Heart right ventricle (tissue), 16 donors: ENCODE measurements around the gene GAB1. TPM values are rescaled to one million over a fixed set of nuclear protein-coding genes. Genes with fewer than 3 reads are reported as not detected.

ENCODE experiments used
- ATAC-seq, 8 donors: fragments of 200-7000 bp; cut with Tn5 transposase; one replicate each; pipeline ENCODE4 v1.9.1; 2020; ENCODE audit warnings: mild to moderate bottlenecking in 8 of 8, moderate library complexity in 8 of 8, moderate number of reproducible peaks in 1 of 8
- DNase-seq, 2 donors: peaks; one replicate each; pipeline ENCODE4 v3.0.0-alpha.2; 2020
- H3K27ac ChIP-seq, 10 donors: fragments of 200-600 bp; sonication (generic) in 2 of 10; one replicate each; pipeline versions ENCODE4 v1.5.0 to v1.8.0; 2020 to 2022; ENCODE audit warnings: mild to moderate bottlenecking in 3 of 10
- H3K27me3 ChIP-seq, 7 donors: fragments of 200-600 bp; one replicate each; pipeline ENCODE4 v1.8.0; 2021 to 2022; ENCODE audit warnings: mild to moderate bottlenecking in 2 of 7
- H3K36me3 ChIP-seq, 9 donors: fragments of 200-600 bp; sonication (generic) in 1 of 9; one replicate each; pipeline versions ENCODE4 v1.5.0 to v1.8.0; 2020 to 2022; ENCODE audit warnings: mild to moderate bottlenecking in 2 of 9
- H3K4me1 ChIP-seq, 9 donors: fragments of 200-600 bp; sonication (generic) in 1 of 9; one replicate each; pipeline versions ENCODE4 v1.5.0 to v1.8.0; 2020 to 2022; ENCODE audit warnings: mild to moderate bottlenecking in 4 of 9
- H3K4me3 ChIP-seq, 10 donors: fragments of 200-600 bp; sonication (generic) in 2 of 10; one replicate each; pipeline versions ENCODE4 v1.5.0 to v1.8.0; 2020 to 2022; ENCODE audit warnings: mild to moderate bottlenecking in 7 of 10, moderate library complexity in 2 of 10
- H3K9me3 ChIP-seq, 11 donors: fragments of 200-600 bp in 10 of 11; sonication (generic) in 2 of 11; one replicate each; pipeline versions ENCODE4 v1.5.0 to v1.8.0; 2013 to 2022; ENCODE audit warnings: mild to moderate bottlenecking in 2 of 11, control low read depth in 1 of 11, moderate library complexity in 1 of 11
- CTCF ChIP-seq, 9 donors: fragments of 200-600 bp; sonication (generic) in 2 of 9; IDR thresholded peaks; one replicate each; pipeline versions ENCODE4 v1.5.0 to v1.8.0; 2021 to 2022; ENCODE audit warnings: antibody characterized with exemption in 9 of 9, mild to moderate bottlenecking in 5 of 9, moderate library complexity in 1 of 9
- WGBS, 2 donors: extraction: QIAGEN DNeasy Blood & Tissue Kit; methylation state at CpG; one replicate each; pipeline ENCODE4 v1.1.7; 2013; ENCODE audit warnings: inconsistent platforms in 1 of 2; 5-methylcytosine and 5-hydroxymethylcytosine counted together
- intact Hi-C, 10 donors: fragments of 100-400 bp; cut with DNase I; formaldehyde crosslinking; loops; one replicate each; pipeline versions ENCODE4 v1.11.1 to v1.14.2; 2022
- polyA plus RNA-seq, 2 donors: library from polyadenylated mRNA; stranded (reverse); fragments of 200-250 nt; gene quantifications; one replicate each; pipeline ENCODE4 v1.2.3, GENCODE V29; 2013
- total RNA-seq, 10 donors: library from RNA; stranded (reverse); fragmentation: NEBNext Ultra II Directional in 3 of 10; extraction: Animal tissue kit (Norgen Biotek cat#: 25700) in 3 of 10; gene quantifications; one replicate each; pipeline versions ENCODE4 v1.2.1 to v1.2.4, GENCODE V29; 2021 to 2023
- donor health status: Arrhythmogenic right ventricular cardiomyopathy.
- donor health status: ischemic (EF 13 %, LVEDD 7.1; RV severe dilation, severe dysfunction).
- donor health status: healthy with polysubstance abuse.
- donor health status: DM: no; HTN: yes; CAD: no.
- donor health status: DM: no; HTN: no; CAD: no.
- donor health status: ischemic (EF 25% LVEDD 6.9; RV normal size, moderate dysfunction).
- donor health status: ischemic (EF 25% LVEDD 5.7; RV mildly dilated, moderate dysfunction).
- donor health status: healthy.
- donor health status: DM: yes; HTN: yes; CAD: no.
- donor health status: Ischemic cardiomyopathy.
- donor health status: ischemic (EF 35%, LVEDD 5.7; RV mildly dilated, moderate dysfunction).
- donor health status: nonischemic (EF 11% LVEDD 7.7; RV severe dilation, severe dysfunction).
- donor health status: DM: yes; HTN: yes; CAD: no.
- donor health status: PGD.
- donor health status: ischemic (EF 29% LVEDD 5.4; RV normal size, mild dysfunction).
- donor health status: nonischemic (EF 23%, LVEDD 6.1; RV moderate dilation, normal function).

GAB1 gene
- total and polyA plus RNA-seq, 12 donors = 7.8 to 130 (median 95.3) TPM

- H3K9me3 ChIP-seq = no peaks in the 10 kb centered on the region
- DNase-seq (no peak), ATAC-seq (no peak)
- TF ChIP-seq CTCF (IDR thresholded peaks at IDR 0.05) = no peak
- H3K4me3 ChIP-seq = no peak overlapping the region
- H3K36me3 ChIP-seq = peaks cover 0 to 82% (median 36%) of the 10 kb centered on the region in 9 donors
- intact Hi-C loops = no loop called here
- no peaks in the 10 kb centered on the region for H3K27me3 ChIP-seq
- H3K4me1 ChIP-seq = peaks cover 0 to 17% (median 8%) of the 10 kb centered on the region in 9 donors
- H3K27ac ChIP-seq = no peak overlapping the region
Observed at GRCh38 chr4:143458966-143459365, 122.3 kb downstream of the GAB1 start.

GRCh38 chr4:143473334-143474126, 136.9 kb downstream of the GAB1 start:
- H3K4me1 ChIP-seq = no peaks in the 10 kb centered on the region
- no peaks in the 10 kb centered on the region for H3K9me3 ChIP-seq
- no peak overlapping the region for H3K27ac ChIP-seq
- intact Hi-C loops = loop anchor here in 2 of 10 donors (5.0 to 10.0 kb wide), 2 partner anchors 109 to 131 kb away; no protein-coding TSS in a partner anchor
- 85 to 86% methylated on average over 1 of the region's 1 CpG for WGBS, 2 donors
- DNase-seq = no peak
- H3K36me3 ChIP-seq = peaks cover 0 to 82% (median 14%) of the 10 kb centered on the region in 9 donors
- no peaks in the 10 kb centered on the region for H3K27me3 ChIP-seq
- no peak overlapping the region for H3K4me3 ChIP-seq
- no peak for ATAC-seq
- no peak for TF ChIP-seq CTCF (IDR thresholded peaks at IDR 0.05)

- no peak overlapping the region for H3K4me3 ChIP-seq
- 89% methylated on average over 2 of the region's 2 CpGs for WGBS, 2 donors
- DNase-seq (no peak), ATAC-seq (no peak)
- H3K27ac ChIP-seq = no peak overlapping the region
- peaks cover 0 to 42% (median 0%) of the 10 kb centered on the region in 9 donors for H3K36me3 ChIP-seq
- no peak for TF ChIP-seq CTCF (IDR thresholded peaks at IDR 0.05)
- H3K9me3 ChIP-seq = no peaks in the 10 kb centered on the region
- H3K4me1 ChIP-seq = peaks cover 0 to 2% (median 0%) of the 10 kb centered on the region in 9 donors
- no peaks in the 10 kb centered on the region for H3K27me3 ChIP-seq
- intact Hi-C loops = loop anchor here in 1 of 10 donors (10.0 kb wide), 1 partner anchor 113 kb away; no protein-coding TSS in a partner anchor
Observed at GRCh38 chr4:143477487-143477886, 140.8 kb downstream of the GAB1 start.

- ATAC-seq (no peak), DNase-seq (no peak)
- peaks cover 0 to 9% (median 0%) of the 10 kb centered on the region in 9 donors for H3K4me1 ChIP-seq
- 54 to 65% methylated on average over 3 of the region's 3 CpGs for WGBS, 2 donors
- no peak for TF ChIP-seq CTCF (IDR thresholded peaks at IDR 0.05)
- H3K9me3 ChIP-seq = no peaks in the 10 kb centered on the region
- peaks cover 0 to 6% (median 0%) of the 10 kb centered on the region in 9 donors for H3K36me3 ChIP-seq
- no peaks in the 10 kb centered on the region for H3K27me3 ChIP-seq
- no peak overlapping the region for H3K4me3 ChIP-seq
- H3K27ac ChIP-seq = no peak overlapping the region
- intact Hi-C loops = loop anchor here in 9 of 10 donors (2.0 to 10.0 kb wide), 8 partner anchors 144 to 497 kb away; partner anchors contain the start of gene GAB1 (in 2 of the 9)
Observed at GRCh38 chr4:143481361-143481760, 144.7 kb downstream of the GAB1 start.
